Choroid plexus epithelial cell (primary cell): ENCODE results near the gene KIF19.
"Not testable (repeated sequence)": the region's sequence is repeated elsewhere in the genome, so short reads cannot be mapped to it uniquely, and the experiment has no call there.

ENCODE experiments used
- DNase-seq: peaks from one replicate; pipeline ENCODE4 v3.0.0-alpha.2; 2010; ENCODE audit warnings: low read depth
- H3K4me3 ChIP-seq: 2 replicates; pipeline ENCODE4 v1.5.1; 2011; ENCODE audit warnings: low read depth, mild to moderate bottlenecking, control low read depth, low read length, moderate library complexity
- CTCF ChIP-seq: conservative IDR thresholded peaks from 2 replicates; pipeline ENCODE4 v1.5.1; 2011; ENCODE audit warnings: low read depth, mild to moderate bottlenecking, control low read depth, inconsistent platforms, low read length, moderate library complexity

Gene KIF19

GRCh38 chr17:74394275-74394950 lies 68.4 kb downstream of the KIF19 start:
- no peak for DNase-seq

GRCh38 chr17:74394977-74395376 lies 69.0 kb downstream of the KIF19 start:
- no peak for TF ChIP-seq CTCF
- H3K4me3 ChIP-seq, result no peak overlapping the region
- no peak for DNase-seq

More at GRCh38 chr17:74394275-74394950, 68.4 kb downstream of the KIF19 start:
- TF ChIP-seq CTCF, result no peak
- H3K4me3 ChIP-seq, result no peak overlapping the region

DNA sequence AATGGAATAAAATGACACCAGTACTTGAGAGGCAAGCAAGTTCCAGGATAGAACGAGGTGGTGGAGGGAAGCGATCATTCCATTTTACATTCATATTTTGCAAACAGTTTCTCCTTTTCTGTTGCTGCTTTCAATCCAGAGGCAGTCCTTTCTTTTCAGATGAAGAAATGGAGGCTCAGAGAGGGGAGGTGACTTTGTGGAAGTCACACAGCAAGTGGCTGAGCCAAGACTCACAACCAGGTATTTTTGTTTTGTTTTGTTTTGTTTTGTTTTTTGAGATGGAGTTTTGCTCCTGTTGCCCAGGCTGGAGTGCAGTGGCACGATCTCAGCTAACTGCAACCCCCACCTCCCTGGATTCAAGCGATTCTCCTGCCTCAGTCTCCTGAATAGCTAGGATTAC lies 70.5 kb downstream of the KIF19 start:
- TF ChIP-seq CTCF, result no peak
- H3K4me3 ChIP-seq, result no peak overlapping the region
- no peak for DNase-seq

GRCh38 chr17:74402048-74402447 lies 76.0 kb downstream of the KIF19 start:
- H3K4me3 ChIP-seq, result no peak overlapping the region
- TF ChIP-seq CTCF, result no peak
- no peak for DNase-seq

- H3K4me3 ChIP-seq, result no peak overlapping the region
- no peak for TF ChIP-seq CTCF
- DNase-seq, result no peak
Measured at GRCh38 chr17:74403512-74404137, 77.6 kb downstream of the KIF19 start.

GRCh38 chr17:74404218-74404617 lies 78.2 kb downstream of the KIF19 start:
- no peak overlapping the region for H3K4me3 ChIP-seq
- no peak for DNase-seq
- no peak for TF ChIP-seq CTCF

- no peak overlapping the region for H3K4me3 ChIP-seq
- no peak for TF ChIP-seq CTCF
- DNase-seq, result no peak
Measured at GRCh38 chr17:74404789-74405188, 78.8 kb downstream of the KIF19 start.

GRCh38 chr17:74405311-74405710 lies 79.3 kb downstream of the KIF19 start:
- not testable (repeated sequence) for H3K4me3 ChIP-seq, DNase-seq
